ENCODE results near the gene POU2AF3.

DNA sequence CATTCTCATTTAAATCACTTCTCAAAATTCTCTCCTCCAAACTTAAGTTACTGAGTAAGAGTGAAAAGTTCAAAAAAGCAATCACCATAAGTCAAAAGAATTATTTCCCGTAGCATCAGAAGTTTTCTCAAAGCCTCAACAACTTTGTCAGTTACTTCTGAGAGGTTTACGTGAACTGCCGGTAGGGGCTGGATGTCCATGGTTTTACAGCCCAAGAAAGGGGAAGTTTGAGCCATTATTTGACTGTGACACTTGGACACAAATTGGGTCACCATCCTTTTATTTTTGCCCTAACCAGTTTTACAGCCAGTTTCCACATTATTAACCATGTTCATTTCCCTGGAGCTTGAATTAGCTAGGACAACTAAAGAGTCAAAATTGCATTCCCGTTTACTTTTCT is 7.5 kb downstream of the POU2AF3 start:
- TF ChIP-seq, protein P1, sequence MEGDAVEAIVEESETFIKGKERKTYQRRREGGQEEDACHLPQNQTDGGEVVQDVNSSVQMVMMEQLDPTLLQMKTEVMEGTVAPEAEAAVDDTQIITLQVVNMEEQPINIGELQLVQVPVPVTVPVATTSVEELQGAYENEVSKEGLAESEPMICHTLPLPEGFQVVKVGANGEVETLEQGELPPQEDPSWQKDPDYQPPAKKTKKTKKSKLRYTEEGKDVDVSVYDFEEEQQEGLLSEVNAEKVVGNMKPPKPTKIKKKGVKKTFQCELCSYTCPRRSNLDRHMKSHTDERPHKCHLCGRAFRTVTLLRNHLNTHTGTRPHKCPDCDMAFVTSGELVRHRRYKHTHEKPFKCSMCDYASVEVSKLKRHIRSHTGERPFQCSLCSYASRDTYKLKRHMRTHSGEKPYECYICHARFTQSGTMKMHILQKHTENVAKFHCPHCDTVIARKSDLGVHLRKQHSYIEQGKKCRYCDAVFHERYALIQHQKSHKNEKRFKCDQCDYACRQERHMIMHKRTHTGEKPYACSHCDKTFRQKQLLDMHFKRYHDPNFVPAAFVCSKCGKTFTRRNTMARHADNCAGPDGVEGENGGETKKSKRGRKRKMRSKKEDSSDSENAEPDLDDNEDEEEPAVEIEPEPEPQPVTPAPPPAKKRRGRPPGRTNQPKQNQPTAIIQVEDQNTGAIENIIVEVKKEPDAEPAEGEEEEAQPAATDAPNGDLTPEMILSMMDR (optimal IDR thresholded peaks at IDR 0.05 in 1 of 3, IDR thresholded peaks at IDR 0.05 in 1 of 3, conservative IDR thresholded peaks at IDR 0.05 in 1 of 3; ENCODE audit: extremely low read depth in 1 of 3, insufficient read depth in 2 of 3, low read length in 3 of 3) = no peak
- no peak for TF ChIP-seq EZH2 (IDR thresholded peaks at IDR 0.05; ENCODE audit: low read length)

All from keratinocyte (primary cell).